HPDE6-E6E7 (cell line): ENCODE data around the gene DIP2C.

Experiments
- DNase-seq: peaks from one replicate; pipeline ENCODE4 v3.0.0; 2011; ENCODE audit warnings: missing footprints; ENCODE audit errors: extremely low spot score

The DIP2C gene

DNA sequence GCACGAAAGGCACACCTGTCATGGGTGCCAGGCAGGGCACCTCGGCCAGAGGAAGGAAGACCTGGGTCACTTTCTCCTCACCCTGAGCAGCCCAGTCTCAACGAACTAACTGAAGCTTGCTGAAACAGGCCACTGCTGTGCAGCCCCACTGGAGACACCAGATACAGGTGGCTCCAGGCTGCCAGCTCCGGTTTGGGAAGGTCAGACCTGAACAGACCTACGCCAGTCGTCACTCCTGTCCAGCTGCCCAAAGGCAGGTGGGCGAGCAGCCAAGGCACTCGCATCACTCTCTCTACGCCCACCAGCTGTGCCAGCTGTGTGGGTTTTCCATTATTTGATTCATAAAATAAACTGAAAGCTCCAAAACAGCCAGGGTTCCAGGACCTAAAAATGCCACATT is 298.2 kb downstream of the DIP2C start:
- DNase-seq = no peak

DNA sequence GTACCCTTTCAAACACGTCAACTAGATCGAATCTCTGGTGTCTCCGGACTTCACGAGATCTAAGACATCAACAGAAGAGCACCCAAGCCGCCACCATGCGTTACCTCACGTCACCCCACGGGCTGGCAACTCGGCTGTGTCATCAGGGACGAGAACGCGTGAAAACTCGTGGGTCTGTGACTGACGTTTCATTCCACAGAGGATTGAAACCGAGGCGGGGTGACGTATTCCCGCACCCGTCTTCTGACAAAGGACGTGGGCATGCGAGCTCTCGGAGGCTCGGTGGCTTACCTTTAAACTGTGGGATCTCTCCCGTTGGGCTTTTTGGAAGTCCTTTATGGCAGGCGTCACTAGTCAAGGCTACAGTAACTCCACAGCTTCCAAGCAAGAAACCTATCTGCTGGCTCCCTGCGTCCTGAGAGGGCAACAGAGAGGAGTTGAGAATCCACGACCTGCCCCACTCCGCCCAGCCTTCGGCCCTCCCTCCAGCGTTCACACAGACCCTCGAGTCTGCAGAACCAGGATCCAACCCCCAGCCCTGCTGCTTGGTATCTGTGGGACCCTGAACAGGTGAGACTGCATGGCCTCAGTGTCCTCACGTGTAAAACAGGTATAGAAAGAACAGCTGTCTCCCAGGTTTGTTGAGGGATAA is 298.9 kb downstream of the DIP2C start:
- DNase-seq = no peak

- no peak for DNase-seq
Observed at GRCh38 chr10:389836-390448, 299.5 kb downstream of the DIP2C start.

DNA sequence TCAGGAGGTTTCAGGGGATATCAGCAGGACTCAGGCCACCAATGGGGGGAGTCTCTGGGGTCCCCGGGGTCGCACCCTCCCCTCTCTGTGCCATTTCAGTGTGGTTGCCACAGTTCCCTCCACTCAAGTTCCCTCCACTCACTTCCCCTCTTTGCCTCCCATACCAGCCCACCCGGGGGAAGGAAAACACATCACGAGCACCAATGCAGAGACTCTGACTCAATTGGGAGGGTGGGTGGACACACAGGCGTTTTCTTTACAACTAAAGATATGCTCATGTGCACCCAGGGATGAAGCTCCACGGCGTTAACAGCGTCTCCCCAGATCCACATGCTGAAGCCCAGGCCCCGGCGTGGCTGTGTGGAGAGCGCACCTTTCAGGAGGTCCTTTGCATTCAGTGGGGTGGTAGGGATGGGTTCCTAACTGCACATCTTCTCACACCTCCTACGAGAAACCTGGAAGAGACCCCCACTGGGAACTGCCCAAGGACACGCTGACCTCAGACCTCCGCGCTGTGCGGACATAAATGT is 300.1 kb downstream of the DIP2C start:
- no peak for DNase-seq

DNA sequence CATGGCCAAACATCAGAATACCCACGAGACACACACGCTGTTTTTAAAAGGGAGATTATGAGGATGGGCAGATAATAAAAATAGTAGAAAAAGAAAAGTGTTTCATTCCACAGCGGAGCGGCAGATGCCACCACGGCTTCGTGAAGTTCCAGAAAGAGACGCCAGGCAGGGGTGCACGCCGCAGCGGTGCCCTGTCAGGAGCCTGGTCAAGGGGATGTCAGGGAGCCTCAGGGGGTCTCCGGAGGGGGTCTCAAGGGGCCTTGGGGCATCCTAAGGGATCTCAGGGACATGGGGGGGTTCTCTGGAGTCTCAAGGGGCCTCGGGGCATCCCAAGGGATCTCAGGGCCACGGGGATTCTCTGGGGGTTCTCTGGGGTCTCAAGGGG is 300.8 kb downstream of the DIP2C start:
- no peak for DNase-seq

DNA sequence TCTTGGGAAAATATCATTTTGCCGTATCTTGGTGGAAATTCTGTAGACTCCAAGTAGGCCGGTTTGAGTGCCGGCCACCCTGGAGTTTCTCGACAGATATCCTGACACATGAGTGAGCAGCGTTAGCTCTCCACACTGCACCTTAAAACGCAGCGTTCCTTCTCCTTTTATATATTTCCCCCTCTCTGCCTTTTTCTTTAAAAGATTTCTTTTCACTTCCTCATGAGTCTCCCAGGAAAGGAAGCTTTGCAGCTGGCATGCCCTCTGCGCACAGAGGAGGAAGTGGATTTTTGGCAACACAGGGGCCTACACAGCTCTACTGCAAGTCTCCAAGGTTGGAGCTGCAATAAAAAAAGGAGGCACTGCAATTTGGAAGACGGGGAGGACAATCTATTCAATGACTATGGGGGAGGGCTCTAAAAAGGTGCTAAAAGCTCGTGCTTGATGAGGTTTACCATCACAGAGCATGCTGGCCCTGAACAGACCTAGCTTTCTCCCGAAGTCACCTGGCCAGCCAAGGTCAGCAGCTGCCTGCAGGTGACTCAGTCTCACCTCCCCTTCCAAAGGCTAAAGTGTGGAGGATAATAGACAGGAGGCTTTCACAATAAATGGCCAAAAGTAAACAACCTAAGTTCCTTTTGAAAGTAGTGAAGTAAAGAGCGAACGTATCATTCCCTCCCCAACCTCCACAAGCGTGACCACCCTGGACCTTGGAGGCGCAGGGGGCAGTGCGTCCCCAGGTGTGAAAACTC is 301.4 kb downstream of the DIP2C start:
- DNase-seq = no peak

DNA sequence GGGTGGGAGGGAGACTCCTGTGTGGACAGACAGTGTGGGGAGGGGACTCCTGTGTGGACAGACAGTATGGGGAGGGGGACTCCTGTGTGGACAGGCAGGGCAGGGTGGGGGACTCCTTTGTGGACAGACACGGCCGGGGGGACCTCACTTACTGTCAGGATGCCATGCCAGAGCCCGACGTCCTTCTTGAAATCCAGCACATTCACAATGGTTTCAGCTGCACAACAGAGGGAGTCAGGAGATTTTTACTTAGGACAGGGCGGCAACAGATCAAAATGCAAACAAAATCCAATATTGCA is 301.9 kb downstream of the DIP2C start:
- DNase-seq = no peak

GRCh38 chr10:386771-387592 is 302.5 kb downstream of the DIP2C start:
- DNase-seq = no peak

DNA sequence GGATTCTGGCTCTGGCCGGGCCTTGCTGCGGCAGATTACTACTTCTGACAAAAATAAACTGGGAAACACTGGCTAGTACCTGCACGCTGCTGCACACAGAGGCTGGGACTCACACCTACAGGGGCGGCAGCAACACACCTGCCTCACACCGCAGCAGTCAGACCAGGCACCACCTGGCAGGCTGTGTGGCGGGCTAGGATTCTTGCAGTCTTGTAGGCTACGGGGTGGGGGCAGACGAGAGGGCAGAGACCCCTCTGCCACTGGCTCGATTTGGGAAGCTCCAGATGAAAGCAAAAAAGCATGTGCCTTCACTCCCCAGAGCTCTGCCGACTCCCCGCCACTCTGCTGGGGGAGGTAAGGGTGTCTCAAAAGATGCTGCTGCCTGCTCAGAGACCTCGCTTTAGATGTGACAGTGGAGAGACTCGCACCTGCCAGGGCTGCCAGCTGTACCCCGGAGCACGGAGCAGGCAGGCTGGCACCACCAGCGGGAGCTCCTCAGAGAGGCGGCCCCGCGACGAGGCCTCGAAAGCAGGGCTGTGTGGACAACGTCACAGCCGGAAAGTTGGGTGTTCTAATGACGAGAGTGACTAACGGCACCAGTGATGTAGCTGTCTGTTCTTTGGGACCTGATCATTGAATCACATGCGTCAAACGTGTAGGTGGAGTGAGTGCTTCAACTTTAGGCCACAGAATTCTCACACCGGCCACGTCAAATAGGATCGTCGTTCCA is 303.7 kb downstream of the DIP2C start:
- no peak for DNase-seq

DNA sequence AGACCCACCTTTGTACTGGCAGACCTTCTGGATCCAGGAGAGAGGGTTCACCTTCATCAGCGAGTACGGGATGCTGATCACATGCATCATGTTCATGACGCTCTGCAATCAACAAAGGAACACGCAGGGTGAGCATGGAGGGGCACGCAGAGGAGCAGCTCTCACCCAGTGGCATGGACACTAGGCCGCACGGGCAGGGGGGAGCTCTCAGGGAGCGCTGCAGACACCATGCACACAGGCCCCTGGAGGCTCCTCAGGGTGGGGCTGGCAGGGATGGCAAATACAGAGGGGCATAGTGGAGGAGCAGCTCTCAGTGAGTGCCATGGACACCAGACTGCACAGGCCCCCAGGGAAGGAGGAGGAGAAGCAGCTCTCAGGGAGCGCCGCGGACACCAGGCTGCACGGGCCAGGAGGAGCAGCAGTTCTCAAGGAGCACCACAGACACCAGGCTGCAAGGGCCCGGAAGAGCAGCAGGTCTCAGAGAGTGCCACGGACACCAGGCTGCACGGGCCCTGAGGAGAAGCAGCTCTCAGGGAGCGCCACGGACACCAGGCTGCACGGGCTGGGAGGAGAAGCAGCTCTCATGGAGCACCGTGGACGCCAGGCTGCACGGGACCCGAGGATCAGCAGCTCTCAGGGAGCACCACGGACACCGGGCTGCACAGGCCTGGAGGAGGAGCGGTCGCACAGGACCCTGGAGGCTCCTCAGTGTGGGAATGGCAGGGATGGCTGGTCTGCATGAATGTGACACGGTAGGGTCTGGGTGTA is 304.7 kb downstream of the DIP2C start:
- DNase-seq = no peak

- no peak for DNase-seq
Observed at GRCh38 chr10:383519-383918, 305.9 kb downstream of the DIP2C start.

GRCh38 chr10:381805-382204 is 307.7 kb downstream of the DIP2C start:
- no peak for DNase-seq

DNA sequence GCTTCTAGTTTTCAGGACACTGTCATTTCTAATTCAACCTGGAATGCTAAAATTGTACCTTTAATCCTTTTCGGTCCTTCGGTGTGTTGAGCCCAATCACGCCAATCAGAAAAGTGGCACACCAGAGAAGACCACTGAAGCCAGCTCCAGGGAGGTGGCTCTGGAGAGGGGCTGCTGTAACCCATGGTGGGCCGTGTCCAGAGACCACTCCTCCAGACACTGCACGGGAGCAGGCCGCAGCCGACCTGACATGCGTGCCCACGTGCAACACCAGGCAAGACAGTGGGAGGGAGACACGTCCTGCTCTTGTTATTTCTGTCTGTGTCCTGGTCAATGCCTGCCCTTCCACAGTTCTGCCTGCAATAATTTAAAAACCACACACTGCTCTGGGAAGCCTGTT is 308.1 kb downstream of the DIP2C start:
- DNase-seq = no peak

DNA sequence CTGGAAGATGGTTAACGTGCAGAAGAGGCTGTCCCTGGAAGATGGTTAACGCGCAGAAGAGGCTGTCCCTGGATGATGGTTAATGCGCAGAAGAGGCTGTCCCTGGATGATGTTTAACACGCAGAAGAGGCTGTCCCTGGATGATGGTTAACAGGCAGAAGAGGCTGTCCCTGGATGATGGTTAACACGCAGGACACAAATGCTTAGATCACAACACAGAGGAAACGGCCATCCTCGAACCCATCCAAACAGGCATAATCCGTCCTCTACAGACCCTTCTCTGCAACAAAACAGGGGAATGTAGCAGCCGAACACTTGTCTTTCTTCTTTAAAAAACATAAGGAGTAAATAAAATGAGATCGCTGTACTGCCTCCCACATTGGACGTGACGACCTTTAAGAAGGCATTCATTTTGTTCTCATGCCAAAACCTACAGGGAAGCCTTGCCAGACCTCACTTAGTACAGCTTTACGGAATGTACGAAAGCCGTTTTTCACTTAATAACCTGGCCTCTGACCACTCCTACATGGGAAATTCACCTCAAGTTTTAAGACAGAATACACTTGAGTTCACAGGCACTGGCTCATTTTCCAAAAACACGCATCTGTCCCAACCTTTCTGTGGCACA is 309.0 kb downstream of the DIP2C start:
- DNase-seq = no peak

GRCh38 chr10:378930-379704 is 310.4 kb downstream of the DIP2C start:
- no peak for DNase-seq

DNA sequence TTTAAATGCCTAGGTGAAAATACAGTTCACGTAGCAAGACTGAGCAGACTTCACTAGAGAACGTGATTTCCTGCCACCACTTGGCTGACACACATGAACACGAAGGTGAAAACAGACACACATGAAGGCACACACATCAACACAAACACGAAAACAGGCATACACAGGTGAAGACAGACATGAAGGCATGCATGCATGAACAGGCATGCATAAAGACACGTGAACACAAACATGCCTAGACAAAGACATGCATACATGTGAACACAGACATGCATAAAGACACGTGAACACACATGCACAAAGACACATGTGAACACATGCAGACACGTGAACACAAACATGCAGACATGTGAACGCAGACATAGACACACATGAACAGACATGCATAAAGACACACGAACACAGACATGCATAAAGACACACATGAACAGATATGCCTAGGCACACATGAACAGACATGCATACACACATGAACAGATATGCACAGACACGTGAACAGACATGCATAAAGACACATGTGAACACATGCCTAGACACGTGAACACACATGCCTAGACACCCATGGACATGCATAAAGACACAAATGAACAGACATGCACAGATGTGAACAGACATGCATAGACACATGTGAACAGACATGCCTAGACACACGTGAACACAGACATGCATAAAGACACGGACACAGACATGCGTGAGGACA is 311.1 kb downstream of the DIP2C start:
- DNase-seq = no peak

GRCh38 chr10:377228-377627 is 312.2 kb downstream of the DIP2C start:
- DNase-seq = no peak

DNA sequence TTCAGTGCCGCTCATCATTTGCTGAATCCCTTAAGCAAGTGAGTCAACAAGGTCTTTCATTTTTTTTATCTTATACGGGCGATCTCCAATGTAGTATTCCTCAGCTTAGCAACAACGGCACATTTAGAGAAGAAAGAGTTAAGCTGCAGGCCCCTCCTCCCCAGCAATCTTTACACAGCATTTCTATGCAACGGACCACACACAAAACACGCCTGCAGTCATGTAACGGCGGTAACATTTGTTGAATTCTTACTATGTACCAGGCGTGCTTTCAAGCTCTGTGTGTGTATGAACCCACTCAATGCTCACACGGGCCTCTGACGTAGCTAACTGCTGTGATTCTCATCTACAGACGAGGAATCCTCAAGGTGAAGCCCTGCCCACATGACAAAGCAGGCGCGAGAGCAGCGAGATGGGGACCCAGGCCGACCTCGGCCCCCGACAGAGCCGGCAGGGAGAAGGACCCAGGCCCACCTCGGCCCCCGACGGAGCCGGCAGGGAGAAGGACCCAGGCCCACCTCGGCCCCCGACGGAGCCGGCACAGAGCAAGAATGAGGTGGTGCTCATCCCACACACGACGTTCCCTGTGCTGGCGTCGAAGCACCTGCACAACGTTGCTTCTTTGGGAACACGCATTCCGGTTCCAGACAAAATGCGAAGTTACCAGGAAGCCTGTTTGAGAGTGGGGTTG is 313.5 kb downstream of the DIP2C start:
- DNase-seq = no peak
